ENCODE results near the gene KBTBD8.

KBTBD8 gene

GRCh38 chr3:66998113-66998903, at the start of gene KBTBD8:
KBTBD8 (plus strand) TSS chr3:66998307; CDS start chr3:66998356, 49 bp downstream.
- DNase-seq (ENCODE audit: low spot score): peak; percentile 100

GRCh38 chr3:66948838-66949237, 49.3 kb upstream of the KBTBD8 start:
- DNase-seq (ENCODE audit: low spot score): no peak

GRCh38 chr3:66949898-66950297, 48.2 kb upstream of the KBTBD8 start:
- no peak for DNase-seq (ENCODE audit: low spot score)

GRCh38 chr3:66952357-66952756, 45.8 kb upstream of the KBTBD8 start:
- DNase-seq (ENCODE audit: low spot score): no peak

- no peak for DNase-seq (ENCODE audit: low spot score)
Measured at GRCh38 chr3:66953934-66954445, 44.1 kb upstream of the KBTBD8 start.

- DNase-seq (ENCODE audit: low spot score): no peak
Measured at GRCh38 chr3:66956742-66957141, 41.4 kb upstream of the KBTBD8 start.

GRCh38 chr3:66957367-66957766, 40.7 kb upstream of the KBTBD8 start:
- no peak for DNase-seq (ENCODE audit: low spot score)

- DNase-seq (ENCODE audit: low spot score): no peak
Measured at GRCh38 chr3:66958067-66958466, 40.0 kb upstream of the KBTBD8 start.

- no peak for DNase-seq (ENCODE audit: low spot score)
Measured at GRCh38 chr3:66962664-66963063, 35.4 kb upstream of the KBTBD8 start.

GRCh38 chr3:66971245-66971644, 26.9 kb upstream of the KBTBD8 start:
- DNase-seq (ENCODE audit: low spot score): no peak

GRCh38 chr3:66971891-66972551, 26.1 kb upstream of the KBTBD8 start:
- DNase-seq (ENCODE audit: low spot score): peak; percentile 73

- no peak for DNase-seq (ENCODE audit: low spot score)
Measured at GRCh38 chr3:66980791-66981190, 17.3 kb upstream of the KBTBD8 start.

- DNase-seq (ENCODE audit: low spot score): no peak
Measured at GRCh38 chr3:66983101-66983500, 15.0 kb upstream of the KBTBD8 start.

- DNase-seq (ENCODE audit: low spot score): no peak
Measured at GRCh38 chr3:66985336-66985920, 12.7 kb upstream of the KBTBD8 start.

- DNase-seq (ENCODE audit: low spot score): no peak
Measured at GRCh38 chr3:66986406-66986805, 11.7 kb upstream of the KBTBD8 start.

GRCh38 chr3:66989241-66989640, 8.9 kb upstream of the KBTBD8 start:
- no peak for DNase-seq (ENCODE audit: low spot score)

- DNase-seq (ENCODE audit: low spot score): peak; percentile 15
Measured at GRCh38 chr3:66989860-66990696, 8.0 kb upstream of the KBTBD8 start.

GRCh38 chr3:66991459-66991858, 6.6 kb upstream of the KBTBD8 start:
- DNase-seq (ENCODE audit: low spot score): no peak

GRCh38 chr3:66993082-66993481, 5.0 kb upstream of the KBTBD8 start:
- no peak for DNase-seq (ENCODE audit: low spot score)

GRCh38 chr3:66994588-66994987, 3.5 kb upstream of the KBTBD8 start:
- no peak for DNase-seq (ENCODE audit: low spot score)

- DNase-seq (ENCODE audit: low spot score): no peak
Measured at GRCh38 chr3:66996696-66997095, 1.4 kb upstream of the KBTBD8 start.

- no peak for DNase-seq (ENCODE audit: low spot score)
Measured at GRCh38 chr3:66997560-66998112, 471 bp upstream of the KBTBD8 start.
